Stimulated activated CD4-positive, alpha-beta T cell treated with anti-CD3 and anti-CD28 coated beads, Interleukin-1b, Interleukin-23, amount 100 ng/mL, for 48 hours (primary cell): Measurements from ENCODE around the gene ARGLU1.

Experiments used
- DNase-seq: peaks from one replicate; pipeline ENCODE4 v3.0.0-alpha.2; 2020

ARGLU1 gene

GRCh38 chr13:106581225-106581624, 13.3 kb upstream of the ARGLU1 start:
- no peak for DNase-seq

- no peak for DNase-seq
Observed at GRCh38 chr13:106575896-106576295, 8.0 kb upstream of the ARGLU1 start.

DNA sequence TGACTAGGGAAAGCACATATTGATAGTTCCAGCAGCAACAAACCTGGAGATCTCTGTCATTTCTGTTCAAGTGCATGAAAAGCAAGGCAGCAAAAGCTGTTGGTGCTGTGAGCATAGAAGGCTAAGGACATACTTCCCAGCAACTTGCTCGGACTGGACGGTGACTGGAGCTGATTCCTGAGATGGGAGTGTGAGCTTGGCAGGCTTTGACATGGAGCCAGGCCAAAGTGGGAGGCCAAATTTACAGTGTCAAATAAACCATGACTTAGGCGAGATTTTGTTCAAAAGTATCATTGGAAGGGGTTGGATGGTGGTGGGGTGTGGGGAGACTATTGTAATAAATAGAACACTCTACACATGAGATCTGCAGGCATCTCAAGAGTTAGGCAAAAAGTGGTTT, 5.9 kb upstream of the ARGLU1 start:
- no peak for DNase-seq

DNA sequence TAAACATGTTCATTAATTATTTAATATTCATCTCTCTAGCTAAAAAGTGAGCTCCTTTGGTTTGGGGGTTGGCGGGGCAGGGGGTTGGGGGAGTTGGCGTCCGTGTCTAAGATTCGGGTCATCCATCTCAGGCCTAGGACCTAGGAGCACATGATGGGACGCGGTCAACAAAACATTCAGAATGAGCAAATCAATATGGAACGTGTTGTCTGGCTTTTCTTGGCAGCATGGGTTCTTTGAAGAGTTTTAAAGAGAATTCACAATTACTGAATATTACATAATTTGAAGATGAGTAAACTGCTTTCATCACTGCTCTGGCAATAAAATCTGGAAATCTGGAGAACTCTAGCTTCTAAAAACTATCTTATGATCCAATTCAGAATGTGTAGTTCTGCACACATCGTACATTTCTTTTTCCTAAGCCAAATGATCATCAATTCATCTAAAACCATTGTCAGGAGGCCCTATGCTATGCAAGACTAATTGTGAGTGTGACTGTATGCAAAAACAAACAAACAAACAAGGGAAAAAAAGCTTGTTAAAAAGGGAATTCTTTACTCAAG, 5.4 kb upstream of the ARGLU1 start:
- DNase-seq: no peak

DNA sequence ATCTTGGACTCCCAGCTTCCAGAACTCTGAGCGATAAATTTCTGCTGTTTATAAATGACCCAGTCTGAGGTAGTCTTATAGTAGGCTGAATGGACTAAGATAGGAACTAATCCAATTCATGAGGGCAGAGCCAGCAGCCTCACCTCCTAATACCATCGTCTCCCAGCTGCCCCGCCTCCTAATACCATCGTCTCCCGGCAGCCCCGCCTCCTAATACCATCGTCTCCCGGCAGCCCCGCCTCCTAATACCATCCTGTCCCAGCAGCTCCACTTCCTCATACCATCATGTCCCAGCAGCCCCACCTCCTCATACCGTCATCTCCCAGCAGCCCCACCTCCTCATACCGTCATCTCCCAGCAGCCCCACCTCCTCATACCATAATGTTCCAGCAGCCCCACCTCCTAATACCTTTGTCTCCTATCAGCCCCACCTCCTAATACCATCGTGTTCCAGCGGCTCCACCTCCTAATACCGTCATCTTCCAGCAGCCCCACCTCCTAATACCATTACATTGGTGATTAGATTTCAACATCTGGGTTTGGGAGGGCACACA, 2.4 kb upstream of the ARGLU1 start:
- peak; percentile 74 for DNase-seq

GRCh38 chr13:106569233-106570095, 1.5 kb upstream of the ARGLU1 start:
- DNase-seq: no peak

- no peak for DNase-seq
Observed at GRCh38 chr13:106568299-106569003, 514 bp upstream of the ARGLU1 start.

DNA sequence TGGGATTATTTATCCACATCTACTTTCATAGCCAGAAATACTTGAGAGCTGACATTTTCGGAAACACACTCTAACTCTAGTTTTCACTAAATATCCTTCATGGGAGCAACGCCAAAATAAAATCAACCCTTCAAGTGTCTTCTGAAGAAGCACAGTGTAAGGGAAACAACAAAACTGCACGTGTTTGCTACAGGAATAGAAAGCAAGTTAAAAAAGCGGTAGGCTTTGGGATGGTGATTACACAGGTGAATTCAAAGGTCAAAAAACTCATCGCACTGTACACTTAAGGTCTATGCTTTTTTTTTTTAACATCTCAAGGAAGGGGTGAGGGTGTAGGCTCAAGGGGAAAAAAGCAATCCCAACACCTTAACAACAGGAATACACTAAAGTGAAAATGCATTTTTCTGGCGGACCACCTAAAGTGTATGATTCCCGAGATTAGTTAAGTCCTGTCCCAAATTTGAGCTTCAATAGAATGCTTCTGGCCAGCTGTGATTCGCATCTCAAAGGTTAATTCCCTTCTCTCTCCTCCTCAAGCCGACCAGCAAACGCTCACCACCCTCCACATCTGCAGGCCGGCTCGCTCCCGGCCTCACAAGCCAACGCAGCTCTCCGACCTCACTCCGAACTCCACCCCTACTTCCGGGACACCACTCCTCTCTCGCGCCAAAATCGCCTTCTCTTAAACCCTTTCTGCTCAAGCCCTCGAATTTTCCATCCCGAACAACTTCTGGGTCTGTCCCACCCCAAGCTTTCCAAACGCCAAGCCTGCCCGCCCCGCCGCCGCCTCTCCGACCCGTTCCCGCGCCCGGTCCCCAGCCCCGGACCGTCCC, 1.1 kb downstream of the ARGLU1 start:
- DNase-seq: peak; percentile 47

- no peak for DNase-seq
Observed at GRCh38 chr13:106565127-106565775, 2.7 kb downstream of the ARGLU1 start.

DNA sequence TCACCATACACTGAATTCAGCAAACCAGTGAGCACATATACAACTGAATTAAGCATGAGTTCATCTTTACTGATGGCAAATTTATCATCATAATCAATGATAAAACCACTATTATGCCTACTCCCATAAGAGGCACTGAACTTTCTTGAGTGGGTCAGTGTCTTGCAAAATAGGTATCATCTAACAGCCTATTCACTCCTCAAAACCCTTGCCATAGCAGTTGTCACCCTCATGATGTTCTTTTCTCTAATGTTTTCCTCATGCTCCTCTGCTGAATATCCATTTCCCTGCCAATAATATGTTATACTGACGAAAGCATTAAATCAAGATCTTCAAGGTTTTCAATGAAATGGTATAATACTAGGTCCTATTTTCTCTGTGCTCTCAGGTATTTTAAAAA, 5.6 kb downstream of the ARGLU1 start:
- no peak for DNase-seq

DNA sequence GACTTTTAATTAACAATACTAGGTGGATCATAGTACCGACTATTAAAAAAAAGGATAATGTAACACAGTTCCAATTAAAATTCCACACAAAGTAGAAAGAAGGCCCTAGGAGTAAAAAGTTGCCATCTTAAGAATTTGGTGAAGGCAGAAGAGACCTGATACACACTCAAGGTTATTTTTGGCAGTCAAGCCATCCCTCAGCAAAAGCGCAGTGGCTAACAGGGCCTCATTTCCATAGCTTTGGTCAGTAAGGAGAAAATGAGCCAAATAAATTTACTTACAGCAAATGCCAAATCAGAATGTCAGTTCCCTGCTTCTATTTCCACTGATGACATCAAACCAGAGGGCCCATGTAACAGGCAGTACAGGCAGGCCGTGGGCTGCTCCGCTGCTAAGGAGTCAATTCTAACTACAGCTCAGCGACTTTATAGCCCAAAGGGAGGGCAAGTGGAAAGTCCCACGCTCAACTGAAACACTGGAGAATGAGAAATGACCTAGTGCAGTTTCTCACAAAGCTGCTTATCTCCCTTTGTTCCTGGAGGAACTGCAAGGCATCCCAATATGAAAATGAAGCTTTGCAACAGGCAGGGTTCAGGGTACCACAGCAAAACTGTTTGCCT, 6.3 kb downstream of the ARGLU1 start:
- DNase-seq: peak; percentile 71

DNA sequence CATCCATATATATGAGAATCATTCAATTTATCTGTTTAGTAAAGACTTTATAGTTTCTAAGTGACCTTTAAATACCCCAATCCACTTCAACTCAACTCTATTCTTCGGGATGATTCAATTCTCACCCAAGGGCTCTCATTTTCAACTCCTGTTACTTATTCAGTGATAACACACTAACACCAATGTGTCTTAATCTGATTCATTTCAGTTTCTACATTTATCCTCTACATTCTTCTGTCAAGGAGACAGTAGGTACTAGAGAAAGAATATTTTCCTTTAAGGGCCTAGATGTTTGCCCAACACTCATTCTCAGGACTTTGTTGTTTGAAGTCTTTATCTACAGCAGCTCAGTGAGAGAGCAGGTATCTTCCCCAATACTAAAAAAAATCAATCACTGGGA, 7.1 kb downstream of the ARGLU1 start:
- DNase-seq: no peak

GRCh38 chr13:106558527-106558926, 9.4 kb downstream of the ARGLU1 start:
- DNase-seq: no peak

DNA sequence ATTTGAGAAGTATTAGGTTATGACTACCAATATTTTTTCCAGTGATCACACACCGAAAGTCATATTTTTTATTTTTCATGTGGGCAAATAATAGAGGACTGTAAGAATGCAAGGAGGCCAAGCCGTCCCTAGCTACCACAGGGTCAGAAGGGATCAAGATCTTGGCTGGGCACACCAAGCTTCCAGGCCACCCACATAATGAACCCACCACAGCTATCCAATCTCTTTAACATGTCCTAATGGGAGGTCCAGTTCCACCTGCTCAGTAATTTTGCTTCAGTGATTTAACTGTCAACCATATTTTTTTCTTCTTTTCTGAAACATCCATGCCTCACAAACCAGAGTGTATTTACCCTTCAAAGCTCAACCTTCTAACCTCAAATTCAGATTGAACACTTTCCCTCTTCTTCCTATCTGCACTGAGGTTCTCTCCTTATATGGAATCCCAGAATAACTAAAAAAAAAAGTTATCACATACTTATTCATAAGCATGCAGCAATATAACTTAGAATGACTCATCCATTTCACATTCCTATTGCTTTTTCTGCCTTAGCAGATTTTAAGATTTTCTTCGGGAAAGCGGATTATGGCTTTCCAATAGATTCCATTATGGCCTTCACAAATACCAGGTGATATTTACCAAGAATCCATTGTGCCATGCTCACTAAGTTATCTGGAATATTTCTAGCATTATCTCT, 12.2 kb downstream of the ARGLU1 start:
- no peak for DNase-seq

GRCh38 chr13:106551751-106552150, 16.2 kb downstream of the ARGLU1 start:
- no peak for DNase-seq

DNA sequence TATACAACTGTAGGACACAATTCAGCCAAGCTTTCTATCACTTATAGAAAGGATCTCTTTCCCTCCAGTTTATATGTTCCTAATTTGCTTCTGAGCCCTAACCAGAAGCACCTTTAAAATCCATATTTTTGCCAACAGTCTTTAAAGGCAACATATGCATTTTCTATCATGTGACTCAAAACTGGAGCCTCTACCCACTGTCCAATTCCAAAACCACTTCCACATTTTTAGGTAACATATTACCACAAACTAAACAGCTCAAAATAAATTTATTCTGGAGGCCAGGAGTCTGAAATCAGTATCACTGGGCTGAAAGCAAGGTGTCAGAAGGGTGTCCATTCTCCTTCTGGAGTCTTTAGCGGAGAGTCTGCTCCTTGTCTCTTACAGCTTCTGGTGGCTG, 16.6 kb downstream of the ARGLU1 start:
- no peak for DNase-seq

DNA sequence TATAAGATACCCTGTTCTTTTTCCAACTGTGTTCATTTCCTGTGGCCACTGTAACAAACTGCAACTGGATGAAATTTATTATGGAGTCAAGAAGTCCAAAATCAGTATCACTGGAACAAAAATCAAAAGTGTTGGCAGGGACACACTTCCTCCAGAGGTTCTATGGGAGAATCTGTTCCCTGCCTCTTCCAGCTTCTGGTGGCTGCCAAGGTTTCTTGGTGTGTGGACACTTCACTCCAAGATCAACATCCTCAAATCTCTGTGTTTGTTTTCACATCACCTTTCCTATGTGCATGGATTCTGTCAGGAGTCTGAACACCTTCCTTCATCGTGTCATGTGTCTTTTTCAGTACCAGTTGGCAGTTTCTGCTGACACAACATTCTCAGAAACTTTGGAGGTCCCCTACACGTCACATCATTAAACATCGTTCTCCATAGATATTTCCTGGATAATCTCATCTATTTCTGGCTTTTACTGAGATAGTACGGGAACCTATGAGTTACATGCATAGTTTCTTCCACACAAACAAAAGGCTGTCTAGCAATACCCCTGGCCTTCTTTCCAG, 17.3 kb downstream of the ARGLU1 start:
- DNase-seq: no peak

DNA sequence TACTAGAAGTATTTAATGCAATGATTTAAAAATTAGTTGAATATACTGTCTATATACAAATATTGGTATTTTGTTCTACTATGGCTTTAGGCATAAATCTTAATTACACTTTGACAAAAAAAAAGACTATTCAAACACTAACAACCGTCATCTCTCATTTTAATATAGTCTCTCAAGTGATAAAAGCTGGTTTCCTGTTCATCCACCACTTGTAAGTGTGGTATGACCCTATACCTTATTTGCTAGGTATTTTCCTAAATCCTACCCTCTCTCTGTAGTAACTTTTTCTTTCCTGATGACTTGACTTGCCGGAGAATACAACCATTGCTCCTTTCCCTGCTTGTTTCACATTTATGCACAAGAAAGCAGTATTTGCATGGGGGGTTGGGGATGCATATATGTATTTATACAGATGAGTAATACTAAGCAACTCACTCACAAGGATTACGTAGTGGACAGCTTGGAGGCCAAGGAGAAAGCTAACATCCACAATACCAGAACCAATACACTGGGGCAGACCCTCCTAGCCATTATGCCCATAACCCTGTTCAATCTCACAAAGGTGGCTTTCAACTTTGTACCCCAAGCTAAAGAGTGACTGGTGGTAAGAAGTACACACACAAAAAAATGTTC, 19.8 kb downstream of the ARGLU1 start:
- DNase-seq: no peak

- no peak for DNase-seq
Observed at GRCh38 chr13:106541826-106542225, 26.1 kb downstream of the ARGLU1 start.

GRCh38 chr13:106540613-106541012, 27.3 kb downstream of the ARGLU1 start:
- no peak for DNase-seq
